Forelimb muscle (tissue), 1 donor: Measurements from ENCODE around the gene CNPY3. TPM values are rescaled to one million over a fixed set of nuclear protein-coding genes. Genes with fewer than 3 reads are reported as not detected.
"Not testable (repeated sequence)": the region's sequence is repeated elsewhere in the genome, so short reads cannot be mapped to it uniquely, and the experiment has no call there.

Experiments
- DNase-seq: peaks from one replicate; pipeline ENCODE4 v3.0.0-alpha.2; 2013; ENCODE audit warnings: low read depth
- polyA plus RNA-seq: library from polyadenylated mRNA; unstranded; fragments of 120-200 nt; gene quantifications from one replicate; pipeline ENCODE4 v1.2.1, GENCODE V29; 2013; ENCODE audit not compliant: insufficient read length

The CNPY3 gene
- 23.6 TPM for polyA plus RNA-seq

- DNase-seq: peak; percentile 96
Observed at GRCh38 chr6:42928986-42929820, at the start of gene CNPY3. Gene CNPY3 (plus strand): TSS chr6:42929480. CDS start chr6:42929571, 91 bp downstream.

GRCh38 chr6:42880240-42880817 lies 49.0 kb upstream of the CNPY3 start:
- DNase-seq: not testable (repeated sequence)

- DNase-seq: not testable (repeated sequence)
Observed at GRCh38 chr6:42880871-42881270, 48.4 kb upstream of the CNPY3 start.

DNA sequence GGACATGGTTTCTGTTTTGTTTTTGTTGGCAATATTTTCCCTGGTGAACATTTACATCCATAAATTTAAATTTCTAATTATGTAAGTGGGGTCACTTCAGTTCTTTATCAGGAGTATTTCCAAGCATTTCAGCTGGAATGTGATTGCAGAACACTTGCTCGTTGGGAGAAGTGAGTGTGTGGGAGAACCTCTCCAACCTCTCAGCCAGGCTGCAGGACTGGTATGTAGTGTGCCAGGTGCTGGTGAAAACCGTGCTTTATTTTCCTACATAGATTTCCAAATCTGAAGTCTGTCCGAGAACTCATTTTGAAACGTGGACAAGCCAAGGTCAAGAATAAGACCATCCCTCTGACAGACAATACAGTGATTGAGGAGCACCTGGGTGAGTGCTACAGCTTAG lies 43.6 kb upstream of the CNPY3 start:
- no peak for DNase-seq

DNA sequence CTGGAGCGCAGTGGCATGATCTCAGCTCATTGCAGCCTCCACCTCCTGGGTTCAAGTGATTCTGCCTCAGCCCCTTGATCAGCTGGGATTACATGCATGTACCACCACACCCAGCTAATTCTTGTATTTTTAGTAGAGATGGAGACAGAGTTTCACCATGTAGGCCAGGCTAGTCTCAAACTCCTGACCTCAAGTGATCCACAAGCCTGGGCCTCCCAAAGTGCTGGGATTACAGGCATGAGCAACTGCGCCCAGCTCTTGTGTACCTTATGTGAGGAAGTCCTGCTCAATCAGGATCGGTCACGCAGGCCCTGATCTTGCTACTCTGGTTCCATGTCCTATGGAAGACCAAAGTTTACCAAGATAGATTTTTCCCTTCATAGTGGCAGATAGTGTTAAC lies 41.1 kb upstream of the CNPY3 start:
- not testable (repeated sequence) for DNase-seq

DNA sequence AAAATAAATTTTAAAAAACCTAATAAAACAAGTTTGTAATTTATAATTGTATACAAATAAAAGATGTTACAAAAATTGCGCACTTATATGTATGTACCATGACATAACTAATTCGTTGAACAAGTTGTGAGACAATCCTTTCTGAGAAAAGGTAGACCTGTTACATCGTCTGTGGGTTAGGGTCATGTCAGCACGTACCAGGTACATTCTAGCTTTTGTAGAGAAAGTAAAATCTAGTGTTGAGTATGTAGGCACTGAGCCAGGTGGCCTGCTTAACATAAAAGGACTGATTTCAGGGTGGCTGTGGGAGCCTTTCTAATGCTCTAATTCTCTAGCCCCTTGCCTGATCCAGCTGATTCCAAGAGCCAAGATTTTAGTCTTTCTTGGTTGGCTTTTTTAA lies 39.5 kb upstream of the CNPY3 start:
- DNase-seq: no peak

DNA sequence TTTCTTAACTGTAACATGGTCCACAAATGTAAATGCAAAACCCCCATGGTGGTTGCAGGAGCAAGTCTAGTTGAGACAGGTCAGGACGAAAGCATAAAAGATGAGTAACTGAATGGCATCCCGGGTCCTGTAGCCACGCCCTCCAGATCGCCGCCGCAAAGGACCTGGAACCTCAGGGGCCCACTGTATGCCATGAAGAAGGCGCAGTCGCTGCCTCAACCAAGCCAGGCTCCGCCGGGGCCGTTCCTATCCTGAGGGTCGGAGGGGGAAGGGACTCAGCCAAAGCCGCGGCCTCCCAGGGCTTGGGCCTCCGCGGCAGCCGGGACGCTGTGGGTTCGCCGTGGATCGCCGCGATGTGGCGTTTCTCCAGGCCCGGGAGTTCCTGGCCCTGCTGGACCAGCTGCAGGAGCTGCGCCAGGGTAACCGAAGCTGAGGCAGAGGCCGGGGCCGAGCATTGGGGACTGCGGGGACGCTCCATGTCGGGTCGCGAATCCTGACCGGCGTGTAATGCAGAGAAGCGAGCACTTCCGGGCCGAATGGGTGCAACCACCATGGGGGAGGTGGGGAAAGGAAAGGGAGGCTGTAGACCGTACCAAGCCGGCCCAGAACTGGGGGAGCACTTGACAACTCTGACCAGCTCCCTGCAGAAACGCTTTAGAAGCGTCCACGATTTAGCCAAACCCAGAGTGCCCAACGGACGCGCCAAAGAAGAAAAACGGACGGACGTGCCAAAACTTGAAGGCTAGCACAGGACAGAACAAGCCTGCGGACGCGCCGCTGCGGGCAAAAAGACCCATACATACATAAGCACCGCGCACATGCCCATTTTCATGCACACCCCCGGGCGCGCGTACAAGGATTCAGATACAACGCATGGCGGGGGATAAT lies 38.7 kb upstream of the CNPY3 start:
- peak; percentile 90 for DNase-seq

DNA sequence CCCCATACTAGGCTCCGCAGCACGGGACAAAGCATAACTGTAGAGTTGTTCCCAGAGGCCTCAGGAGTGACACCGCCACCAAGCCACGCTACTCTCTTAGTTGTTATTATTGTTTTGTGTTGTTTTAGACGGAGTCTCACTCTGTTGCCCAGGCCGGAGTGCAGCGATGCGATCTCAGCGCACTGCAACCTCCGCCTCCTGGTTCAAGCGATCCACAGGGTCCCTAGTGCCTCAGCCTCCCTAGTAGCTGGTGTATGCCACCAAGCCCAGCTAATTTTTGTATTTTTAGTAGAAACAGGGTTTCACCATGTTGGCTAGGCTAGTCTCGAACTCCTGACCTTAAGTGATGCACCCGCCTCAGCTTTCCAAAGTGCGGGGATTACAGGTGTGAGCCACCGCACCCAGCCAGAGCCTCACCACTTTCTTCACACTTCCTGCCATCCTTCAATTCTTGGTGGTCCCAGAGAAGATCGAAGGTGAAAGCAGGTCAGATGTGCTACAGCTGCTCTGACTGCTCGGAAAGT lies 38.0 kb upstream of the CNPY3 start:
- DNase-seq: no peak

GRCh38 chr6:42894041-42894828 lies 35.0 kb upstream of the CNPY3 start:
- not testable (repeated sequence) for DNase-seq

DNA sequence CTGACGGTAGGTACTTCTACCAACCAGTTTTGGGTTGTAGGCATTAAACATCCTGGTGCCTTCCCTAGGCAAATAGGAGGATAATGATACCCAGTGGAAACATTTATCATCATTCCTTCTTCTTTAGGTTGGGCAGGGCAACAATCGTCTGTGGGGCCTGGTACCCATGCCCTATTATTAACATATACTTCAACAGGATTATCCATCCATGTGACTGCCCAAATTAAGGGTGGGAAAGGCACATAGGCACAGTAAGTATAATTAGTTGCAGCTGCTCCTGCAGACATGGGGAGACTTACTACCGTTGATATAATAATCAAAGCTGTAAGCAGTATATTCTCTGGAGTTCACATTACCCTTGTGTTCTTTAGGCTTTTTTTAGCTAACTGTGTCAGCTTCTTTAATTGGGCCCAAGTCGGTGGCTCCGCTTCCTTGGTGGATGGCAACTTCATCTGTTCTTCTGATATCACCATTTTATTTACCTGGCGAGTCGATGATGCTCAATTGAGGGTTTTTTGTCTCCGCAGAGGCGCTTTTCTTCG lies 33.0 kb upstream of the CNPY3 start:
- DNase-seq: no peak

DNA sequence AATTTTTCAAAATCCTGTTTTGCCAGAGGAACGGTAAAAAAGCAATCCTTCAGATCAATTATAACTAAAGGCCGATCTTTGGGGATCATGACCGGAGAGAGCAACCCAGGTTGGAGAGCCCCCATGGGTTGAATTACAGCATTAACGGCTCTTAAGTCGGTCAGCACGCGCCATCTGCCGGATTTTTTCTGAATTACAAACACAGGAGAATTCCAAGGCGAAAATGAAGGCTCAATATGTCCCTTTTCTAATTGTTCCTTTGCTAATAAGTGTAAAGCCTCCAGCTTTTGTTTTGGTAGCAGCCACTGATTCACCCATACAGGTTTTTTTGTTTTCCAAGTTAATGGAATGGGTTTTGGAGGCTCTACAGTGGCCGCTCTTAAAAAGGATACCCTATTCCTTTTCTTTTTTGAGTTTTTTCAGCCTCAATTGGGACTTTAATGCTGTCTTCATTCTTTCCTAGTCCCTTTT lies 30.4 kb upstream of the CNPY3 start:
- DNase-seq: no peak

DNA sequence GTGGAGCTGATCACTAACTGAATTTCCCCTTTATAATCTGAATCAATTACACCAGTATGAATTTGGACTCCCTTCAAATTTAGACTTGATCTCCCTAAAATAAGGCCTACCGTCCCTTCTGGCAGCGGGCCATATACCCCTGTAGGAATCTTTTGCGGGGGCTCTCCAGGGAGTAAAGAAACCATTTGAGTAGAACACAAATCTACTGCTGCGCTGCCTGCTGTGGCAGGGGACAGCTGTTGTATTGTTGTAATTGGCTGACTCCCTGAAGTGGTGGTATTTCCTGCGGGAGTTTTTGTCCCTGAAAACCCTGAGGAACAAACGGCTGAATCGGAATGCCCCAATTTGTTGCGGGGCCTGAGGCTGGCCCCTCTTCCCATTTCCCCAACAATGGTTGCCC lies 29.4 kb upstream of the CNPY3 start:
- no peak for DNase-seq

- DNase-seq: peak; percentile 63
Observed at GRCh38 chr6:42901538-42901957, 27.7 kb upstream of the CNPY3 start.

- DNase-seq: not testable (repeated sequence)
Observed at GRCh38 chr6:42902429-42903263, 26.6 kb upstream of the CNPY3 start.

DNA sequence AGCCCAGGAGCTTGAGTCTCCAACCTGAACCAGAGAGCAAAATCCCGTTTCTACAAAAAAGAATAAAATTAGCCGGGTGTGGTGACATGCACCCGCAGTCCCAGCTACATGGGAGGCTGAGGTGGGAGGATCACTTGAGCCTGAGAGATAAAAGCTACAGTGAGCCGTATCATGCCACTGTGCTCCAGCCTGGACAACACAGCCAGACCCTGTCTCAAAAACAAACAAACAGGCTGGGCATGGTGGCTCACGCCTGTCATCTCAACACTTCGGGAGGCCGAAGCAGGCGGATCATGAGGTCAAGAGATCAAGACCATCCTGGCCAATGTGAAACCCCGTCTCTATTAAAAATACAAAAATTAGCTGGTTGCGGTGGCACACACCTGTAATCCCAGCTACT lies 24.8 kb upstream of the CNPY3 start:
- no peak for DNase-seq

DNA sequence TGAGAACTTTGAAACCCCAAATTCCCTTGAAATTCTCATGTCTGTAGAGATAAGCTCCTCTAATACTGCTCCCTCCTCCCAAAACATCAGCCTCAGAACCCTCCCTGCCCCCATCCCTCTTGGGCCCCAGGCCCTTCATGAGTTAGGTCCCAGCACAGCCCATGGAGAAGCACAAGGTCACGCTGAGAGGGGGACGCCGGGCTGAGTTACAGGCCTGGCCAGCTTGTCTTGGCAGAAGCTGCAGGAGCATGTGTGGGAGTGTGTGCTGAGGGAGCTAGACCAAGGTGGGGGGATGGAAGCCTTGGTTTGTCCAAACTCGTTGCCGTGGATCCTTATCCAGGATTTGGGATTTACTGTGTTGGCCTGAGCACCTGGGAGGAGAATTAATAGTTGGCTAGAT lies 21.9 kb upstream of the CNPY3 start:
- DNase-seq: no peak

GRCh38 chr6:42909835-42910234 lies 19.4 kb upstream of the CNPY3 start:
- no peak for DNase-seq

DNA sequence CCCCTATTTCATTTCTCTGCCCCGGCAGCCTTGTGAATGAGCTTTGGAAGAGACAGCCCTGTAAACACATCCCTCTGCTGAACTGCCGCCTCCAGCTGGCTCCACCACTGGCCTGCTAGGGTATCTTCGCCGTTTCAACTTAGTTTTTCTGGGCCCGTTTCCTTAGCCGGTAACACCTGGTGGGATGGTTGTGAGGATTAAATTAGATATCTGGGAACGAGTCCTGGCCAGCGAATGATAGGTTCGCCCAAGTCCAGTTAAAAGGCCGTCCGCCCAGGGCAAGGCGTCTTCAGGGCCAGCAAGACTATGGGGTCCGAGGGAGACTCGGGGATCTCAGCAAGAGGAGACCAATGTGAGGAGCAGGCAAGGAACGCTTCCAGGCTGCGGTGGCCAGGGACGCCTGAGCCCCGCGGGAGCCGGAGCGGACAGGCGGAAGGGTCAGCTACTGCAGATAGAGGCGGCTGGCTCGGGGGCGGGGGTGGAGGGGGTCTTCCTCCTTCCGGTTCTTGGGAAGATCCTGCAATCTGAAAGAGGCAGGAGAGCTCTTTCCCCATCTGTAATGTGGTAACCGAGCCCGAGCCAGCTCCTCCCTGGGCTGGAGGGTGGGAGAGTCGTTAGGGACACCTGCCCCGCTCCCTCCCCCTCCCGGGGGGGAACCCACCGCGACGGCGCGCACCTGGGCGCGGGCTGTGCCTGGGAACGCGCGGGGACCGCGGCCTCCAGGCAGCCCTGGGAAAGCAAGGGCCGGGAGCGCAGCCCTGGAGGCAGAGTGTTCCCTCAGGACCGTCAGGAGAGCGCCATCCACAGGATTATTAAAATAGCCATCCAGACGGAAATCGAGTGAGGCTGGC lies 17.9 kb upstream of the CNPY3 start:
- DNase-seq: no peak

DNA sequence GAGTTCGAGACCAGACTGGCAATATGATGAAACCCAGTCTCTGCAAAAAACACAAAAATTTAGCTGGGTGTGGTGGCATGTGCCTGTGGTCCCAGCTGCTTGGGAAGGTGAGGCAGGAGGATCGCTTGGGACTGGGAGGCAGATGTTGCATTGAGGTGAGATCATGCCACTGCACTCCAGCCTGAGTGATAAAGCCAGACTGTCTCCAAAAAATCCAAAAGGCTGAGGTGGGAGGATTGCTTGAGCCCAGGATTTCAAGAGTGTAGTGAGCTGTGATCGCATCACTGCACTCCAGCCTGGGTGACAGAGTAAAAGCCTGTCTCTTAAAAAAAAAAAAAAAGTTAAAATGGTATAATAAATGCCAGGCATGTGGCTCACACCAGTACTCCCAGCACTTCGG lies 14.7 kb upstream of the CNPY3 start:
- DNase-seq: no peak
